ENCODE data around the gene SRPK2.

Gene SRPK2

DNA sequence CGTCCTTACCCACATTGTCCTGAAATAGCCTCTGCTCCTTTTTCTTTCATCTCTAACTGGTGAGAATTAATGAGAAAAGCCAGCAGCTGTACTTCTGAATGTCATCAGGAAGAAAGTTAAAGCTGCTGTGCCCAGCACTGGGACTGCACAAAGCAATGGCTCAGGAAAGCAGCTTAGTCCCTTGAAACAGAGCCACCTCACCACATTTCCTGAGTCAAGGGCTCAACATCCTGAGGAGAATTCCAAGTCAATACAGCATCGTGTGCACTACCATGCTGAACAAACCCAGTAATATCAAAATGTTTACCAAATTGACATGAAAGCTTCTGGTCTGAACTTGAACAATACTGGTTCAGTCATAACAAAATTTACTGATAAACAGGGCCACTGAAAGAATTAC is 234.6 kb downstream of the SRPK2 start:
- TF ChIP-seq GATA3 (IDR thresholded peaks at IDR 0.05; ENCODE audit: low read depth, low read length) (no peak), GATA2 (IDR thresholded peaks at IDR 0.05; ENCODE audit: low read depth, low read length) (no peak)

DNA sequence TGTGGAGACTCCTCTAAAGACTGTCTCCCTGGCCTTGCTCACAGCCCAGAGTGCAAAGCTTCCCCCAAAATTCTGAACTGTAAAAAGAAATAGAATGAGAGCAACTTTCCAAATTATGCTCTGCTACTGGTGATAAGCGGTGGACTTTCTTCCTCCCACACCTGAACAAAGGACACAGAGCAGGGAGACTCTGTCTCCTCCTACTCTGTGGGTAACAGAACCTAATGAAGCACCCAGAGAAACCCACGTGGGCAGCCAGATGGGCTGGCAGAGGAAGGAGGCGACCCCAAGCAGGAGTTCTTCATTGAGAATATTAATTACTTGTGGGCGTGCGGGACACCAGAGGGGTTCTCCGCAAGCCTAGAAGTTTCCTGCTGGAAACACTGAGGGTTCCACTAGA is 235.2 kb downstream of the SRPK2 start:
- TF ChIP-seq GATA2 (IDR thresholded peaks at IDR 0.05; ENCODE audit: low read depth, low read length) (no peak), GATA3 (IDR thresholded peaks at IDR 0.05; ENCODE audit: low read depth, low read length) (no peak)

DNA sequence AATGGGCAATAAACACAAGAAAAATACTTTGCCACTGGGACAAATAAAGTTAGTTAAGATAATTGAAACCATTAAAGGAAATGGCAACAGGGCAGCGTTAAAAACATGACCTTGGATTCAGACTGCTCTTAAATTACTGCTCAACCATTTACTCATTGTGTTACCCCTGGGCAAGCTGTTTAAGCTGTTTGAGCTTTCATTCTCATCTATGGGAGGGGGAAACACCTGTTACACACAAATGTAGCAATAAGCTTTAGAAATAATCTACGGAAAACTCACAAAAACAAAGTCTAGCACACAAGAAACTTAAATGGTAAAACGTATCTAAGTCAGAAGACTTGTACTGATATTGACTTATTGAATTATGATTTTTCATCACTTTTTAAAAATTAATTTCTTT is 237.6 kb downstream of the SRPK2 start:
- TF ChIP-seq GATA2 (IDR thresholded peaks at IDR 0.05; ENCODE audit: low read depth, low read length): no peak

DNA sequence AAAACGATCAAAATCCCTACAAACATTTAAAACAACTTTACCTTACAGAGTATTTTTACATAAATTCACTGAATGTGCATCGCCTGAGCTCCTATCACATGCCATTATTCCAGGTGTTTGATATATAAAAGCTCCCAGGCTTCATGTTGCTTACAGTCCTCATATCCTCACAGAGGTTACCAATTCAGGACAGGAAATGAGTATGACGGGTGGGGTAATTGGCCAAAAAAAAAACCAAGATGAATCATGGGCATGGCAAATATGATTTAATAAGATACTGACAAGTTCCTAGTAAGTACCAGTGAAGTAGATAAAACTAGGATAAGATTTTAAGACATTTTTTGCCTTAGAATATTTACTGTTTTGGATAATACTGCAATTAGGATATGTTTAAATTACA is 238.9 kb downstream of the SRPK2 start:
- TF ChIP-seq GATA3 (IDR thresholded peaks at IDR 0.05; ENCODE audit: low read depth, low read length) (no peak), GATA2 (IDR thresholded peaks at IDR 0.05; ENCODE audit: low read depth, low read length) (no peak)

DNA sequence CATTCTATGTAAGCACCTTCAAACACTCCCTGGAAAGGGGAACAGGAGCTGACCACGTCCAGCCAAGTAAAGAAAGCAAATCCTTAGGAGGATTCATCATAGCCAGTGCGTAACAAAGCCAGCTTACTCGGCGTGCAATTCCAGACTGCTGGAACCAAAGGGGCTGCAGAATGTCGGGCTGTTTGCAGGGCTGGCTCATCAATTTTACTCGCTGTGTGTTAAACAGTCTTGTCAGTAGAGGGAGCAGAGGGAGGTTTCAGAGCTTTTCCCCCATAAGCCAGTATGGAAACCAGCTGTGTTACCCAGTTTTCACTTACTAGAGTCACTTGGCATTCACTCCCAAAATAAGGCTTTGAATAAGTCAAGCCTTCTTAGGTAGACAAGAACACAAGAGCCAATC is 247.7 kb downstream of the SRPK2 start:
- TF ChIP-seq GATA3 (IDR thresholded peaks at IDR 0.05; ENCODE audit: low read depth, low read length) (no peak), GATA2 (IDR thresholded peaks at IDR 0.05; ENCODE audit: low read depth, low read length) (no peak)

DNA sequence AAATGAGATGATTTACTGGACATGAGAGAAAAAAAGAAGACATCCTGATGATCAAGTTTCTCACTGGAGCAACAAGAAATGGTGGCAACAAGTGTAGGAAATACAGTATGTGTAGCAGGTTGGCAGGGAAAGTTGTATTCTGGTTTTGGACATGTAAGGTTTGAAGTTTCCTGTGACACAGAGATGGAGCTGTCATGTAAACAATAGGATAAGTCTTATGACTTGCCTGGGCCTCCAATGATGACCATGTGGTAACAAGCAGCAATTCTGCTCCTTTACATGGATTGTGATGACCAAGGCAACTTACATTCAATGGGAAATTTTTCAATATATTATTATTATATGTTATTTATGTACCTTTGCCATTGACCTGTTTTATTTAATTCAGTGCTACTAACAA is 249.3 kb downstream of the SRPK2 start:
- TF ChIP-seq GATA3 (IDR thresholded peaks at IDR 0.05; ENCODE audit: low read depth, low read length) (no peak), GATA2 (IDR thresholded peaks at IDR 0.05; ENCODE audit: low read depth, low read length) (no peak)

DNA sequence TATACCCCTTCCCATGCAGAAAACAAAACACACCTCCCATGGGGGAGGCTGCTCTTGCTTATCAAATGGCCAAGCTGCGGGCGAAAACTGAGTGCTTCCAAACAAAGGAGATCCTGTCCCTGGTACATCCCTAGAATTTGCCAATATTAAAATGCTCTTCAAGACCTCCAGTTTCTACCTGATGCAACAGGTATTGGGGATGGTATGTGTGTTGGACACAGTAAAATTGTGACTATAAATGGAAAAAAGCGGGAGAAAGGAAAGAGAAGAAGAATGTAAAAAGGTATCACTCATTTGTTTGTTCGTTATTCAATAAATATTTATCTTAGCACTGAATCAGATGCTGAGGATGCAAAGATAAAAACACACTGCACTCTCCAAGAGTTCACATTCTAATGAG is 250.8 kb downstream of the SRPK2 start:
- TF ChIP-seq GATA3 (IDR thresholded peaks at IDR 0.05; ENCODE audit: low read depth, low read length): no peak
- no peak for TF ChIP-seq GATA2 (IDR thresholded peaks at IDR 0.05; ENCODE audit: low read depth, low read length)

DNA sequence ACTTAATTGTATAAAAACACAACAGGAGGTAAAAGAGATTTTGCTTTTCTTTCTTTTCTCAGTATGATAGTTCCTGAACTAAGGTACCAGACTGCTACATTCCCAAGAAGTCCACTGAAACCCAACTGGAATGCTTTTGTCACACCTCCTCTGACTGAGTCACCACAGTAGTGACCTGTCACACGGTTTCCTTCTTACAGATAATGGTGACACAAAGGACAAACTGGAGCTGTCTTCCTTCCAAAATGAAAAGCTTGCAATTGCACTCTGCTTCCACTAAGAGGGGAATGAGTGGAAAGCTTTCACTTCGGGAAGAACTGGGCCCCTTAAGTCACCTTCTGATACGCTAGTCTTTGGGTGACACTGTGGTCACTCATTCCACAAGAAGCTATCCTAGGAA is 252.5 kb downstream of the SRPK2 start:
- no peak for TF ChIP-seq GATA2 (IDR thresholded peaks at IDR 0.05; ENCODE audit: low read depth, low read length)
- TF ChIP-seq GATA3 (IDR thresholded peaks at IDR 0.05; ENCODE audit: low read depth, low read length): no peak

DNA sequence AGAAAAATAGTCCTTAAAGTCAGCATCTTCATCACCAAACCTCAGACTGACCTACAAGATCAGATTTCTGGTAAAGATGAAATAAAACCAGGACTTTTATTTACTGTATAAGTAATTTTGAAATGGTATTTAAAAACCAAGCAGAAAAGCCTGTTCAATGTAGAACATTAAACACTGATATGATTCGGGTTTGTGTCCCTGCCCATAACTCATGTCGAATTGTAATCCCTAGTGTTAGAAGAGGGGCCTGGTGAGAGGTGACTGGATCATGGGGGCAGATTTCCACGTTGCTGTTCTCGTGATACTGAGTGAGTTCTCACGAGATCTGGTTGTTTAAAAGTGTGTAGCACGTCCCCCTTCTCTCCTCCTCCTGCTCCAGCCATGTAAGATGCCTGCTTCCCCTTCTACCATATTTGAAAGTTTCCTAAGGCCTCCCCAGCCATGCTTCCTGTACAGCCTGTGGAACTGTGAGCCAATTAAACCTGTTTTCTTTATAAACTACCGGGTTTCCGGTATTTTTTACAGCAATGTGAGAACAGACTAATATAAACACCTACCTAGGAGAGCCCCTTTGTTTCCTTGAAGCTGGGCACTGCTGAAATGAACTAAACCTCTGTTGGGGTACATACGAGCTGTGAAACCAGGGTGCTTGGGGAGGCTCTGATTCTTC is 254.6 kb downstream of the SRPK2 start:
- TF ChIP-seq GATA2 (IDR thresholded peaks at IDR 0.05; ENCODE audit: low read depth, low read length) (no peak), GATA3 (IDR thresholded peaks at IDR 0.05; ENCODE audit: low read depth, low read length) (no peak)

DNA sequence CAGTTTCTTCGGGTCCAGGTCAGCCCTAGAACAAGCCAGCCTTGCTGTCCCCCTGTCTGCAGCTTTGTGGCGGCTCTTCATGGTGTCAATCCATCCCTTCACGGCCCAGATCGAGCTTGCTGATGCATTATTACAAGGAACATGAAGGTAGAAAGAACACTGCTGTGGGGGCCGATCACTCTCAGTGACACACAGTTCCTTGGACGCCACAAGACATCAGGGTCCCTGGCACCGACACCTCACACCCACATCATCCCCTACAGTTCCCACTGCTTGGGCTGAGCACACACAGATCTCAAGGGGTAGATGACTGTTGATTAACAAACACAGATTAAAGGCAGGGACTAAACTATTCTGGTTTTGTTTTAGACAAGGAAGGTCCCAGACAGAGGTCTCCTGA is 255.4 kb downstream of the SRPK2 start:
- TF ChIP-seq GATA3 (IDR thresholded peaks at IDR 0.05; ENCODE audit: low read depth, low read length) (no peak), GATA2 (IDR thresholded peaks at IDR 0.05; ENCODE audit: low read depth, low read length) (no peak)

DNA sequence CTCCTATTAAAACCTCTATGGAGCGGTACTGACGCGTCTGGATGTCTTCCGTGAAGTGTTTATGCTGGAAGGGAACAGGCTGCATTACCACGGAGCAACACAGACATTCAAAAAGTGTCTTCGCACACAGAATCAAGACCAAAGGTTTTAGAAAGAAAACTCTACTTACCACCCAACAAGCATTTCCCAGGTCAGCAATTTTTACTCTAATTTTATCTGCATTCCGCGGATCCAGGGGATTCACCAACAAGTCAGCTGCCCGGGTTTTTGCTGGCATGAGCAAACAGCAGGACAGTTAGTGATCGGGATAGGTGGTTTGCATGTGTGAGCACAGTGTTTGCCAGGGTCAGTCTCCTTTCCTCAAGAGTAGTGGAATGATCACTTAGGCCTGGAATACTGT is 255.9 kb downstream of the SRPK2 start:
- TF ChIP-seq GATA3 (IDR thresholded peaks at IDR 0.05; ENCODE audit: low read depth, low read length) (no peak), GATA2 (IDR thresholded peaks at IDR 0.05; ENCODE audit: low read depth, low read length) (no peak)

DNA sequence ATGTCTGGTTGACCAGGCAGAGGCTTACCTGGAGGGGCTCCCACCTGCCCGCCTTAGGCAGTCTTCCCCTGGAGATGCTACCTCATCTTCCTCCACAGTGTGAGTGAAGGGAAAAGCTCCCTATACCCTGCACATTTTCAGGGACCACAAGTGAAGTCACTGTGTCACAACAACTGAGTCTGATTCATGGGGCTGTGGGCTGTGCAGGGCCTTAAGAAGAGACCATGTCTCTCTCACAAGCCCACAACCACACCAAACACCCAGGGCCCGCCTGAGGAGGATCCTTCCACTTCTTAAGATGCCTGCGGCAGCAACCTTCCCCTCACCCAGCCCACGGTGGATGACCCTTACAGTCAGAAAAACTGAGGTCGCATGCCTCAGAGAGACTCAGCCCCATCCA is 256.4 kb downstream of the SRPK2 start:
- TF ChIP-seq GATA3 (IDR thresholded peaks at IDR 0.05; ENCODE audit: low read depth, low read length): no peak
- TF ChIP-seq GATA2 (IDR thresholded peaks at IDR 0.05; ENCODE audit: low read depth, low read length): no peak

DNA sequence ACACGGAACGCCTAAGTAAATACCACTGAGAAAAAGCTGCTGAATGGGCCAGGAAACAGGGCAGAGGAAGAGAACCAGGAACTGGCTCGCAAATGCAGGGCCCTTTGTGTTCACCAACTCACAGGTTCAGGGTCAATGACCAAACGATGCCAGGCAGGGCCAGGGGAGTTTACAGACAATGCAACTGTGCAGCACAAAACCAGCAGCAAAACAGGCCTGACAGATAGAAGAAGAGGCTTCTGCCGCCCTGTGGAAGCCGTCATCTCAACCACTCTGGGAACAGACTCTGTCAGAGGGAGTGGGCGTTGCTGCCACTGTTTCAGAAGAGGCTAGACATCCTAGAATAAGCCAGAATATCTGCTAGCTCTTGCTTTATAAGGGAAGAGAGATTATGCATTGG is 256.8 kb downstream of the SRPK2 start:
- TF ChIP-seq GATA3 (IDR thresholded peaks at IDR 0.05; ENCODE audit: low read depth, low read length) (no peak), GATA2 (IDR thresholded peaks at IDR 0.05; ENCODE audit: low read depth, low read length) (no peak)

DNA sequence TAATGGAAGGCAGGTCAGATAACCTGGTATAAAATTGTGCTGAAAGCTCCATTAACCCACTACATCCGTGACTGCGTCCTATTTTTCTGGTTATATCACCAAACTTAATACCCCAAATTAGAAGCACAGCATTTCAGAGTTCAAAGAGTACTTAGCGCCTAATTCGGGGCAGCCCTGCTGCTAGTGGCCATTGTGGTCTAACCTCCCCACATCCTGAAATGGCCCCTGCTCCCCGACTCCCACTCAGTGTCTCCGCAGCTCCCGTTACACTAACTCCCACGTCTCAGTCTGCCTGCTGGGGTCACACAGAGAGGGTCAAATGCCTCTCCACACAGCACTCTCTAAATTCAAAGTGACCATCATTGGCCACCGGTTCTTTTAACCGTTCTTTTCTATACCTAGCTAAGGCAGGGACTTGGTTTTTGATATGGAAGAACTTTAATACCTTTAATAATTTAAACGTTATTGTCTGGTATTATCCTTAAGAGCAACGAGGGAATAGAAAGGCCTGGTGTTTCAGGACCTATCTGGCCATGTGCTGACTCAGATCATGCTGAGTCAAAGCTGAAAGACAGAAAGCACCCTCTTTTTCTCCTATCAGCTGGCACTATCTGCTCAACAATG is 257.6 kb downstream of the SRPK2 start:
- TF ChIP-seq GATA3 (IDR thresholded peaks at IDR 0.05; ENCODE audit: low read depth, low read length) (no peak), GATA2 (IDR thresholded peaks at IDR 0.05; ENCODE audit: low read depth, low read length) (no peak)

DNA sequence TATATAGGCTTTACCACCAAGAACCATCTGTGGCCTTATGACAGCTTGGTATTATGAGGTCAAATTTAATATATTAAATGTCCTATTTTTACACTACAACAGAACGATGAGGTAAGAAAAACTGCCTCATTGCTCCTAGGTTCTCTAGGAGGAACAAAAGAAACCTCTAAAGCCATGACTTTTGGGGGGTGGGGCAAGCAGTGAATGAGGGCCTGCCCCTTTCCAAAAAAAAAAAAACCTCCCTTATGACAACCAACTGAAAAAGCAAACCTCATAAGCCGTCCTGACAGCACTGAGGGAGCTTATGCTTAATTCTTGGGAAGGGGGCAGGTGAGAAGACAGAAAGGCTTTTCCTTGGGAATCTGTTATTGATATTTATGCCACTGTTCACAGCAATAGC is 258.1 kb downstream of the SRPK2 start:
- TF ChIP-seq GATA2 (IDR thresholded peaks at IDR 0.05; ENCODE audit: low read depth, low read length) (no peak), GATA3 (IDR thresholded peaks at IDR 0.05; ENCODE audit: low read depth, low read length) (no peak)

DNA sequence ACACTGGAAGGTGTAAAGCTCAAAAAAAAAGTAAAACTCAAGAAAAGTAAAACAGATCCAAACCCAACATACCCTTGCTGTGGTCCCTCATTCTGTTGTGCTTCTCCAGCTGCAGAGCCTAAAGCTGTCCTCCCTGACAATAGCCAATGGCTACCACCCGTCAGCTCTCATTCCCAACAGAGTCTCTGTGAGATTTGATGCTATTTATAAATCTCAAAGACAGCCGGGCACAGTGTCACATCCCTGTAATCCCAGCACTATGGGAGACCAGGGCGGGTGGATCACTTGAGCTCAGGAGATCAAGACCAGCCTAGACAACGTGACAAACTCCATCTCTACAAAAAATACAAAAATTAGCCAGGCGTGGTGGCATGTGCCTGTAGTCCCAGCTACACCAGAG is 258.7 kb downstream of the SRPK2 start:
- TF ChIP-seq GATA2 (IDR thresholded peaks at IDR 0.05; ENCODE audit: low read depth, low read length) (no peak), GATA3 (IDR thresholded peaks at IDR 0.05; ENCODE audit: low read depth, low read length) (no peak)
